Tibial nerve (tissue), 3 donors: Measurements from ENCODE around the gene GALNT14.

Experiments
- CTCF ChIP-seq, 5 experiments: fragments of 200-600 bp in 3 of 5; fragments of 450-650 bp in 2 of 5; sonication (generic) in 3 of 5; IDR thresholded peaks; one replicate each; pipeline ENCODE4 v1.5.1; 2016 to 2019; ENCODE audit warnings: antibody characterized with exemption in 5 of 5, mild to moderate bottlenecking in 3 of 5, moderate library complexity in 2 of 5
- POLR2A ChIP-seq, 2 donors: fragments of 450-650 bp; IDR thresholded peaks; one replicate each; pipeline ENCODE4 v1.6.1; 2017; ENCODE audit warnings: antibody characterized with exemption in 2 of 2, mild to moderate bottlenecking in 2 of 2, moderate library complexity in 2 of 2

- TF ChIP-seq POLR2A (IDR thresholded peaks at IDR 0.05) = no peak
- TF ChIP-seq CTCF (IDR thresholded peaks at IDR 0.05) = no peak
Measured at GRCh38 chr2:31090188-31090587, 48.1 kb downstream of the GALNT14 start.
